NK-92 (cell line): ENCODE results near the gene ADRM1.

Source experiments
- DNase-seq: peaks from one replicate; lab custom pipeline; 2025; ENCODE audit not compliant: unreplicated experiment; lab: John Stamatoyannopoulos, UW

The ADRM1 gene

GRCh38 chr20:62297449-62298227 is 5.2 kb upstream of the ADRM1 start:
- no peak for DNase-seq

GRCh38 chr20:62298577-62299249 is 4.1 kb upstream of the ADRM1 start:
- DNase-seq, result no peak

- no peak for DNase-seq
Measured at GRCh38 chr20:62299666-62300236, 3.0 kb upstream of the ADRM1 start.

- no peak for DNase-seq
Measured at GRCh38 chr20:62300319-62300718, 2.5 kb upstream of the ADRM1 start.

- DNase-seq, result no peak
Measured at GRCh38 chr20:62301111-62301668, 1.6 kb upstream of the ADRM1 start.

- peak; percentile 25 for DNase-seq
Measured at GRCh38 chr20:62301773-62302340, 940 bp upstream of the ADRM1 start.

- DNase-seq, result no peak
Measured at GRCh38 chr20:62303062-62303339, 204 bp downstream of the ADRM1 start.

- DNase-seq, result no peak
Measured at GRCh38 chr20:62303340-62304226, 786 bp downstream of the ADRM1 start.

- DNase-seq, result no peak
Measured at GRCh38 chr20:62304331-62305148, 1.7 kb downstream of the ADRM1 start.

GRCh38 chr20:62305149-62305764 is 2.5 kb downstream of the ADRM1 start:
- DNase-seq, result no peak

GRCh38 chr20:62305765-62306413 is 3.1 kb downstream of the ADRM1 start:
- DNase-seq, result no peak

- DNase-seq, result no peak
Measured at GRCh38 chr20:62306414-62307187, 3.8 kb downstream of the ADRM1 start.

GRCh38 chr20:62307226-62308101 is 4.7 kb downstream of the ADRM1 start:
- no peak for DNase-seq

- no peak for DNase-seq
Measured at GRCh38 chr20:62308102-62308822, 5.5 kb downstream of the ADRM1 start.

GRCh38 chr20:62309198-62309944 is 6.6 kb downstream of the ADRM1 start:
- no peak for DNase-seq
